Measurements from ENCODE around the gene SLC39A11. TPM values are rescaled to one million over a fixed set of nuclear protein-coding genes. Genes with fewer than 3 reads are reported as not detected.

Gene SLC39A11
- polyA plus RNA-seq, 1 of the 3 experiments (the other 2 are of a cell fraction) = 23.5 TPM

GRCh38 chr17:72891627-72892026, 200.9 kb downstream of the SLC39A11 start:
- Histone ChIP-seq H3K27ac (ENCODE audit: low read depth in 2 of 2, low read length in 1 of 2) (no peak overlapping the region), H3K27me3 (ENCODE audit: insufficient read depth) (no peaks in the 10 kb centered on the region), H3K79me2 (ENCODE audit: insufficient read depth) (no peaks in the 10 kb centered on the region), H3K4me2 (no peak overlapping the region), H3K36me3 (replicated peaks in 1 of 2; ENCODE audit: control insufficient read depth in 1 of 2, insufficient read depth in 2 of 2, low read length in 1 of 2) (no peaks in the 10 kb centered on the region), H3K9me2 (no peaks in the 10 kb centered on the region; the same call in 1 of the 2 replicates), H3K4me1 (ENCODE audit: control insufficient read depth in 1 of 2, insufficient read depth in 2 of 2, low read depth in 1 of 2, low read length in 1 of 2) (peaks cover 0 to 4% of the 10 kb centered on the region in 2 experiments; a peak in 1 of 4 replicates), H3K9me3 (no peaks in the 10 kb centered on the region), H3F3A (replicated peaks; ENCODE audit: insufficient read depth) (no peaks in the 10 kb centered on the region), H2AFZ (ENCODE audit: low read depth) (no peak overlapping the region), H3K9ac (no peak overlapping the region), H3K4me3 (ENCODE audit: low read depth in 2 of 2, low read length in 1 of 2) (no peak overlapping the region), H4K20me1 (ENCODE audit: insufficient read depth) (no peaks in the 10 kb centered on the region)
- DNase-seq = no peak
- POLR2A ChIA-PET = no interaction called here
- CTCF ChIA-PET = no interaction called here
- TF ChIP-seq USF1 (IDR thresholded peaks at IDR 0.05; ENCODE audit: borderline replicate concordance, low read depth) (no peak), RXRA (IDR thresholded peaks at IDR 0.05; ENCODE audit: borderline replicate concordance, low read depth) (no peak), IRF3 (IDR thresholded peaks at IDR 0.05; ENCODE audit: low read depth, low read length) (no peak), ZBTB33 (IDR thresholded peaks at IDR 0.05; ENCODE audit: borderline replicate concordance, low read depth) (no peak), JUND (IDR thresholded peaks at IDR 0.05) (no peak), RFX5 (IDR thresholded peaks at IDR 0.05; ENCODE audit: low read length) (no peak), TCF12 (IDR thresholded peaks at IDR 0.05) (no peak), POLR2AphosphoS5 (IDR thresholded peaks at IDR 0.05; ENCODE audit: low read depth, low read length) (no peak), ELF1 (IDR thresholded peaks at IDR 0.05) (no peak), FOSL2 (IDR thresholded peaks at IDR 0.05; ENCODE audit: borderline replicate concordance, low read depth) (no peak), EZH2phosphoT487 (IDR thresholded peaks at IDR 0.05; ENCODE audit: borderline replicate concordance, low read depth) (no peak), YY1 (IDR thresholded peaks at IDR 0.05; ENCODE audit: low read depth) (no peak), SMC3 (IDR thresholded peaks at IDR 0.05; ENCODE audit: low read depth, low read length) (no peak), EP300 (IDR thresholded peaks at IDR 0.05; ENCODE audit: borderline replicate concordance in 1 of 2, low read depth in 1 of 2, low read length in 1 of 2) (no peak)
- WGBS (ENCODE audit: low lambda C conversion rate) = 98% methylated on average over 2 of the region's 2 CpGs

- Histone ChIP-seq H3K4me1 (ENCODE audit: control insufficient read depth in 1 of 2, insufficient read depth in 2 of 2, low read depth in 1 of 2, low read length in 1 of 2) (peaks cover 0 to 4% of the 10 kb centered on the region in 2 experiments; a peak in 1 of 4 replicates), H2AFZ (ENCODE audit: low read depth) (peak overlapping the region; percentile 12; the same call in 1 of the 2 replicates), H3K9ac (no peak overlapping the region), H3K4me2 (peak overlapping the region; percentile 19; the same call in 1 of the 2 replicates), H3K9me3 (no peaks in the 10 kb centered on the region), H3K9me2 (no peaks in the 10 kb centered on the region; the same call in 1 of the 2 replicates), H3F3A (replicated peaks; ENCODE audit: insufficient read depth) (no peaks in the 10 kb centered on the region), H3K27ac (ENCODE audit: low read depth in 2 of 2, low read length in 1 of 2) (peak overlapping the region in 1 of 2 experiments; percentile 46; a peak in 2 of 4 replicates), H3K79me2 (ENCODE audit: insufficient read depth) (no peaks in the 10 kb centered on the region), H3K36me3 (replicated peaks in 1 of 2; ENCODE audit: control insufficient read depth in 1 of 2, insufficient read depth in 2 of 2, low read length in 1 of 2) (no peaks in the 10 kb centered on the region), H3K4me3 (ENCODE audit: low read depth in 2 of 2, low read length in 1 of 2) (no peak overlapping the region), H4K20me1 (ENCODE audit: insufficient read depth) (no peaks in the 10 kb centered on the region), H3K27me3 (ENCODE audit: insufficient read depth) (no peaks in the 10 kb centered on the region)
- WGBS (ENCODE audit: low lambda C conversion rate) = 24% methylated on average over 2 of the region's 2 CpGs
- ChIA-PET CTCF (interaction anchor here (0.6 to 1.0 kb wide), 2 partner anchors 25 to 34 kb away, joined by 3 read pairs; no protein-coding TSS in a partner anchor), POLR2A (no interaction called here)
- no peak for DNase-seq
- TF ChIP-seq CTCF (IDR thresholded peaks at IDR 0.05) (no peak), JUND (IDR thresholded peaks at IDR 0.05) (peak; percentile 55), GATA2 (CRISPR knock-in tag; IDR thresholded peaks at IDR 0.05) (no peak), IRF3 (IDR thresholded peaks at IDR 0.05; ENCODE audit: low read depth, low read length) (no peak), RXRA (IDR thresholded peaks at IDR 0.05; ENCODE audit: borderline replicate concordance, low read depth) (no peak), EP300 (IDR thresholded peaks at IDR 0.05; ENCODE audit: borderline replicate concordance in 1 of 2, low read depth in 1 of 2, low read length in 1 of 2) (peak in 1 of 2 experiments; percentile 56; a peak in 1 of 4 replicates), ZBTB33 (IDR thresholded peaks at IDR 0.05; ENCODE audit: borderline replicate concordance, low read depth) (no peak), TAF1 (IDR thresholded peaks at IDR 0.05; ENCODE audit: borderline replicate concordance, low read depth, low read length) (no peak), TCF12 (IDR thresholded peaks at IDR 0.05) (0 out of 2 replicates have a peak, but pooled peaks have one; percentile 32)
These were observed 201.8 kb downstream of the SLC39A11 start for GRCh38 chr17:72890711-72891110.
